CD8-positive, alpha-beta memory T cell (primary cell): ENCODE results near the gene SH3PXD2B. TPM values are rescaled to one million over a fixed set of nuclear protein-coding genes. Genes with fewer than 3 reads are reported as not detected.

ENCODE experiments used
- CTCF ChIA-PET: fragments of 350-600 bp; sonication (Branson Sonifier 250); formaldehyde crosslinking; loops from one replicate; lab custom pipeline; 2021; ENCODE audit warnings: antibody characterized with exemption; lab: Charles Lee
- POLR2A ChIA-PET: fragments of 350-600 bp; sonication (Branson Sonifier 250); formaldehyde crosslinking; loops from one replicate; lab custom pipeline; 2021; ENCODE audit warnings: antibody characterized with exemption; lab: Charles Lee
- DNase-seq, 5 donors: peaks; one replicate each; pipeline versions ENCODE4 v3.0.0 to v3.0.0-alpha.2; 2020 to 2022; ENCODE audit warnings: mixed read lengths in 1 of 5
- H3K27ac ChIP-seq: one replicate; pipeline ENCODE4 v1.7.0; 2013; ENCODE audit warnings: low read depth, mild to moderate bottlenecking, low read length, moderate library complexity
- H3K27me3 ChIP-seq: 2 replicates; pipeline ENCODE4 v1.7.0; 2013; ENCODE audit warnings: low read length, mild to moderate bottlenecking; ENCODE audit not compliant: insufficient read depth, poor library complexity, severe bottlenecking
- H3K36me3 ChIP-seq: 2 replicates; pipeline ENCODE4 v1.7.0; 2013; ENCODE audit warnings: mild to moderate bottlenecking, low read length, moderate library complexity; ENCODE audit not compliant: insufficient read depth
- H3K4me1 ChIP-seq: 2 replicates; pipeline ENCODE4 v1.7.0; 2013; ENCODE audit warnings: mild to moderate bottlenecking, low read length, moderate library complexity; ENCODE audit not compliant: insufficient read depth
- H3K4me3 ChIP-seq: 2 replicates; pipeline ENCODE4 v1.7.0; 2013; ENCODE audit warnings: mild to moderate bottlenecking, low read length
- H3K9me3 ChIP-seq: 2 replicates; pipeline ENCODE4 v1.7.0; 2013; ENCODE audit warnings: mild to moderate bottlenecking, low read length
- H3K27ac Mint-ChIP-seq, 8 donors: one replicate each; pipeline ENCODE4 v1.8.0; 2020 to 2021; ENCODE audit warnings: mixed read lengths in 8 of 8, mild to moderate bottlenecking in 6 of 8, inconsistent platforms in 3 of 8, moderate library complexity in 3 of 8
- H3K27me3 Mint-ChIP-seq, 2 donors: one replicate each; pipeline ENCODE4 v1.8.0; 2020 to 2021; ENCODE audit warnings: mixed read lengths in 2 of 2, mild to moderate bottlenecking in 1 of 2, moderate library complexity in 1 of 2
- H3K36me3 Mint-ChIP-seq, 3 donors: one replicate each; pipeline ENCODE4 v1.8.0; 2020 to 2021; ENCODE audit warnings: mixed read lengths in 3 of 3, inconsistent platforms in 1 of 3, mild to moderate bottlenecking in 1 of 3
- H3K4me1 Mint-ChIP-seq, 3 donors: one replicate each; pipeline ENCODE4 v1.8.0; 2020 to 2021; ENCODE audit warnings: mixed read lengths in 3 of 3, inconsistent platforms in 1 of 3, mild to moderate bottlenecking in 1 of 3
- H3K4me3 Mint-ChIP-seq, 7 donors: one replicate each; pipeline ENCODE4 v1.8.0; 2020 to 2021; ENCODE audit warnings: mixed read lengths in 7 of 7, mild to moderate bottlenecking in 6 of 7, moderate library complexity in 4 of 7, inconsistent platforms in 2 of 7
- H3K9me3 Mint-ChIP-seq, 5 donors: one replicate each; pipeline ENCODE4 v1.8.0; 2020 to 2022; ENCODE audit warnings: mixed read lengths in 5 of 5, mild to moderate bottlenecking in 3 of 5, moderate library complexity in 2 of 5, inconsistent platforms in 1 of 5
- polyA plus RNA-seq: library from polyadenylated mRNA; unstranded; fragments of 300-500 nt; fragmentation: Illumina TruSeq; gene quantifications from one replicate; pipeline ENCODE4 v1.2.3, GENCODE V29; 2021
- total RNA-seq, 2 experiments: library from RNA; stranded (reverse); gene quantifications; one replicate each; pipeline ENCODE4 v1.2.3, GENCODE V29; 2021

Gene SH3PXD2B
- total and polyA plus RNA-seq, 3 experiments from 2014 or later, result 0.09 to 0.15 TPM; not detected in 1

- Histone ChIP-seq H3K4me1 (no peaks in the 10 kb centered on the region), H3K27me3 (no peaks in the 10 kb centered on the region), H3K36me3 (no peaks in the 10 kb centered on the region), H3K4me3 (no peak overlapping the region), H3K9me3 (no peaks in the 10 kb centered on the region), H3K27ac (no peak overlapping the region)
- H3K27ac Mint-ChIP-seq, result no peak overlapping the region
- peaks cover 6 to 34% of the 10 kb centered on the region in 2 donors for H3K27me3 Mint-ChIP-seq
- no peaks in the 10 kb centered on the region for H3K4me1 Mint-ChIP-seq
- POLR2A ChIA-PET, result no interaction called here
- CTCF ChIA-PET, result no interaction called here
- H3K4me3 Mint-ChIP-seq, result no peak overlapping the region
- no peaks in the 10 kb centered on the region for H3K36me3 Mint-ChIP-seq
- no peaks in the 10 kb centered on the region for H3K9me3 Mint-ChIP-seq
- no peak for DNase-seq
Observed at GRCh38 chr5:172423379-172424110, 30.8 kb downstream of the SH3PXD2B start.

GRCh38 chr5:172422255-172422654 is 32.1 kb downstream of the SH3PXD2B start:
- Mint-ChIP-seq H3K36me3 (no peaks in the 10 kb centered on the region), H3K27ac (no peak overlapping the region), H3K9me3 (no peaks in the 10 kb centered on the region), H3K4me1 (no peaks in the 10 kb centered on the region), H3K27me3 (peaks cover 11 to 34% of the 10 kb centered on the region in 2 donors), H3K4me3 (no peak overlapping the region)
- Histone ChIP-seq H3K27ac (no peak overlapping the region), H3K27me3 (no peaks in the 10 kb centered on the region), H3K36me3 (no peaks in the 10 kb centered on the region), H3K4me1 (no peaks in the 10 kb centered on the region), H3K9me3 (no peaks in the 10 kb centered on the region), H3K4me3 (no peak overlapping the region)
- no peak for DNase-seq
- CTCF ChIA-PET, result no interaction called here
- POLR2A ChIA-PET, result no interaction called here

GRCh38 chr5:172421020-172421419 is 33.3 kb downstream of the SH3PXD2B start:
- no peaks in the 10 kb centered on the region for H3K4me1 ChIP-seq
- no peaks in the 10 kb centered on the region for H3K27me3 ChIP-seq
- Mint-ChIP-seq H3K27me3 (peaks cover 11 to 25% of the 10 kb centered on the region in 2 donors), H3K4me1 (no peaks in the 10 kb centered on the region), H3K27ac (no peak overlapping the region), H3K36me3 (no peaks in the 10 kb centered on the region), H3K9me3 (no peaks in the 10 kb centered on the region), H3K4me3 (no peak overlapping the region)
- H3K9me3 ChIP-seq, result no peaks in the 10 kb centered on the region
- CTCF ChIA-PET, result no interaction called here
- POLR2A ChIA-PET, result no interaction called here
- no peak overlapping the region for H3K27ac ChIP-seq
- no peak for DNase-seq
- H3K36me3 ChIP-seq, result no peaks in the 10 kb centered on the region
- no peak overlapping the region for H3K4me3 ChIP-seq

DNA sequence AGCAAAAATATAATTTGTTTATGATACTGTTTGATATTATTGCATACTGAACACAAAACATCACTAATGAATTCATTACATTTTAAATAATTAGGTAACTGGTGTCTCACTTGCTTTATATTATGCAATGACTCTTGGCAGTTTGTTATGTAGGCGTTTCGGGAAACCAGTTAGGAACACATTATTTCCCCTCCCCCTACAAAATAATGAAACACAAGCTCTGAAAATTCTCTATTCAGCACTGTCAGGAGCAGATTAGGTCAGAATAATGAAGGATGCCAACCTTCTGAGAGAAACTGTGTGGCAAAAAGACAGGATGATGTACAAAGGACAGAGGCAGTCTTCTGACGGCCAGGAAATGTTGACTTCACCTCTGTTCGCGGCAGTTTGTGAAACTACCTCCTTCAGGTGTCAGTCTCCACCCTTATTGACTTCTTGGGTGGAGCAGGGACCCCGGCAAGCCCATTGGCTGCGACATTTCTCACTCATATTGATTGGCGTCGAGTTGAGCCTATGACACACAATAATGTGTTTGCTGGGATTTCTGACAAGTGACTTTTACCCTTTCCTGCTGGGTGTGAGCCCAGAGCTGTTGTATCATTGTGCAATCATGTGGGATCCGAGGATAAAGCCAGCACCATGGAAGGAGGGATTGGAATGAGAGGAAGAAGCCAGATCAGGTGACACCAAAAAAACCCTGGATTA is 33.9 kb downstream of the SH3PXD2B start:
- Histone ChIP-seq H3K36me3 (no peaks in the 10 kb centered on the region), H3K27ac (no peak overlapping the region), H3K4me3 (no peak overlapping the region), H3K27me3 (no peaks in the 10 kb centered on the region), H3K4me1 (no peaks in the 10 kb centered on the region), H3K9me3 (no peaks in the 10 kb centered on the region)
- no peaks in the 10 kb centered on the region for H3K4me1 Mint-ChIP-seq
- CTCF ChIA-PET, result no interaction called here
- no peak overlapping the region for H3K27ac Mint-ChIP-seq
- no peaks in the 10 kb centered on the region for H3K9me3 Mint-ChIP-seq
- H3K27me3 Mint-ChIP-seq, result peaks cover 11 to 18% of the 10 kb centered on the region in 2 donors
- POLR2A ChIA-PET, result no interaction called here
- H3K4me3 Mint-ChIP-seq, result no peak overlapping the region
- no peak for DNase-seq
- no peaks in the 10 kb centered on the region for H3K36me3 Mint-ChIP-seq

GRCh38 chr5:172418862-172419814 is 35.2 kb downstream of the SH3PXD2B start:
- no peak overlapping the region for H3K27ac Mint-ChIP-seq
- Histone ChIP-seq H3K4me1 (no peaks in the 10 kb centered on the region), H3K27ac (no peak overlapping the region), H3K4me3 (no peak overlapping the region), H3K9me3 (no peaks in the 10 kb centered on the region), H3K27me3 (no peaks in the 10 kb centered on the region), H3K36me3 (no peaks in the 10 kb centered on the region)
- no peaks in the 10 kb centered on the region for H3K36me3 Mint-ChIP-seq
- no peak overlapping the region for H3K4me3 Mint-ChIP-seq
- DNase-seq, result no peak
- peaks cover 8% of the 10 kb centered on the region in 2 donors for H3K27me3 Mint-ChIP-seq
- H3K4me1 Mint-ChIP-seq, result no peaks in the 10 kb centered on the region
- ChIA-PET POLR2A (no interaction called here), CTCF (no interaction called here)
- no peaks in the 10 kb centered on the region for H3K9me3 Mint-ChIP-seq

DNA sequence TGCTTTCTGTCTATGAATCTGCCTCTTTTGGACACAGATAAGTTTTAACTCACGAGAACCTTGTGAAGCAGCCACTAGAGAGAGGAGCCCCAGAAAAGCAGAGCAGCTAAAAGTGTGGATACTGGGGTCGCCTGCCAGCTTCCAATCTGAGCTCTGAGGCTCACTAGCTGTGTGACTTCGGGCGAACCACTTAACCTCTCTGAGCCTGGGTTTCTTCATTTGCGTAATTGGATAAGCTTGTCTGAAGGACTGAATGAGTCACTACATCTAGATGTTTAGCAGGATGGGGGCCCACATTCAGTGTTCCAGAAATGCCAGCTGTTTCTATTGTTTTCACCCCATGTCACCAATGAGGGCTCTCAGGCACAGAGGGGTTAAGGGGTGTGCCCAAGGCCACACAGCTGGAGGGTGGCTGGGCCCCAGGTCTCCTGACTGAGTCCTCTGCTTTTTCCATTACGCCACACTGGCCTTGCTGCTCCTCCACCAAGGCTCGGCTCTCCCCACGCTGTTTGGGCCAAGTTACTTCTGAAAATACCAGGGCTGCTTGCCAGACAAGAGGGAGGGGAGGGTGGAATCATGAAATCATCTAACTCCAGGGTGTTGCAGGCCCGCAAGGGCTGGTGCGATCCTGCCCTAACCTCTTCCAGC is 36.2 kb downstream of the SH3PXD2B start:
- no peak overlapping the region for H3K27ac Mint-ChIP-seq
- no peaks in the 10 kb centered on the region for H3K4me1 ChIP-seq
- H3K36me3 ChIP-seq, result no peaks in the 10 kb centered on the region
- peaks cover 8 to 11% of the 10 kb centered on the region in 2 donors for H3K27me3 Mint-ChIP-seq
- no peak overlapping the region for H3K27ac ChIP-seq
- ChIA-PET CTCF (no interaction called here), POLR2A (no interaction called here)
- no peaks in the 10 kb centered on the region for H3K4me1 Mint-ChIP-seq
- H3K9me3 ChIP-seq, result no peaks in the 10 kb centered on the region
- H3K36me3 Mint-ChIP-seq, result no peaks in the 10 kb centered on the region
- no peaks in the 10 kb centered on the region for H3K27me3 ChIP-seq
- no peak for DNase-seq
- no peaks in the 10 kb centered on the region for H3K9me3 Mint-ChIP-seq
- H3K4me3 Mint-ChIP-seq, result no peak overlapping the region
- H3K4me3 ChIP-seq, result no peak overlapping the region

- H3K9me3 ChIP-seq, result no peaks in the 10 kb centered on the region
- no peak overlapping the region for H3K27ac ChIP-seq
- H3K4me1 ChIP-seq, result no peaks in the 10 kb centered on the region
- Mint-ChIP-seq H3K4me3 (no peak overlapping the region), H3K27ac (no peak overlapping the region), H3K9me3 (no peaks in the 10 kb centered on the region), H3K36me3 (no peaks in the 10 kb centered on the region), H3K27me3 (peaks cover 12 to 18% of the 10 kb centered on the region in 2 donors), H3K4me1 (no peaks in the 10 kb centered on the region)
- H3K27me3 ChIP-seq, result no peaks in the 10 kb centered on the region
- H3K4me3 ChIP-seq, result no peak overlapping the region
- ChIA-PET CTCF (no interaction called here), POLR2A (no interaction called here)
- DNase-seq, result no peak
- no peaks in the 10 kb centered on the region for H3K36me3 ChIP-seq
Observed at GRCh38 chr5:172417130-172417841, 37.0 kb downstream of the SH3PXD2B start.
